IMR-90 (cell line): Measurements from ENCODE around the gene ANKRD11.

Source experiments
- BHLHE40 ChIP-seq: fragments of 150-350 bp; IDR thresholded peaks from 2 replicates; pipeline ENCODE4 v1.6.1; 2016; ENCODE audit warnings: mild to moderate bottlenecking, low read depth, low read length
- FOS ChIP-seq: fragments of 150-350 bp; IDR thresholded peaks from 2 replicates; pipeline ENCODE4 v1.6.1; 2016; ENCODE audit warnings: low read depth, low read length
- MAFK ChIP-seq: IDR thresholded peaks from 2 replicates; pipeline ENCODE4 v1.6.1; 2012; ENCODE audit warnings: low read depth, low read length, improper control_type of control experiment
- MAZ ChIP-seq: IDR thresholded peaks from 2 replicates; pipeline ENCODE4 v1.6.1; 2012; ENCODE audit warnings: low read depth, mild to moderate bottlenecking, low read length, improper control_type of control experiment, moderate library complexity, borderline replicate concordance
- MXI1 ChIP-seq: IDR thresholded peaks from 2 replicates; pipeline ENCODE4 v1.6.1; 2012; ENCODE audit warnings: low read depth, mild to moderate bottlenecking, low read length, moderate library complexity, borderline replicate concordance
- POLR2A ChIP-seq: IDR thresholded peaks from 2 replicates; pipeline ENCODE4 v1.6.1; 2012; ENCODE audit warnings: mild to moderate bottlenecking, low read depth, low read length
- RAD21 ChIP-seq: IDR thresholded peaks from 2 replicates; pipeline ENCODE4 v1.6.1; 2012; ENCODE audit warnings: low read length, improper control_type of control experiment
- SMC3 ChIP-seq: fragments of 150-350 bp; IDR thresholded peaks from 2 replicates; pipeline ENCODE4 v1.6.1; 2016; ENCODE audit warnings: low read depth, mild to moderate bottlenecking, antibody characterized with exemption, low read length, moderate library complexity
- TF ChIP-seq, protein P1 (sequence below): conservative IDR thresholded peaks from 2 replicates; pipeline ENCODE4 v1.5.1; 2012; ENCODE audit warnings: mild to moderate bottlenecking, low read depth, low read length, improper control_type of control experiment
- TF ChIP-seq, protein P2 (sequence below): fragments of 150-350 bp; IDR thresholded peaks from 2 replicates; pipeline ENCODE4 v1.6.1; 2017; ENCODE audit warnings: mild to moderate bottlenecking, antibody characterized with exemption, low read length, low read depth

DNA sequence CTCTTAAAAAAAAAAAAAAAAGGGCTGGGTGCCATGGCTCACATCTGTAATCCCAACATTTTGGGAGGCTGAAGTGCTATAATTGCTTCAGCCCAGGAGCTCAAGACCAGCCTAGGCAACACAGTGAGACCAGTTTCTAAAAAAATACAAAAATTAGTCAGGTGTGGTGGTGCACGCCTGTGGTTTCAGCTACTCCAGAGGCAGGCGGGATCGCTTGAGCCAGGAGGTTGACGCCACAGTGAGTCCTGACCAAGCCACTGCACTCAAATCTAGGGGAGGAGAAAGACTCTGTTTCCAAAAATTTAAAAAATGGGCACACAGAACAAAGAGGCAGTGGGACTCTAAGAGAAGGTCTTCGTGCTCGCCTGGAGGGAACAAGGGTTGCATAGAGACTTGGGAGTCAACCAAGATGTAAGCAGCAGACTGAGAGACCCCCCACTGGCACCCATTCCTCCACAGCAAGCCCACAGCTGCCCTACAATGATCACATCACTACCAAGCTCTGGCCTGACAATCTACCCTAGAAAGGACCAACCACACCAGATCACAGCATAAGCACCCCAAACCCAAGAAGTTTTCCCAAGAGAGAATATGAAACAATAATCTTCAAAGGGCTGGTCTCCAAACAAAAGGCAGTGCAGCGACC, 121.6 kb downstream of the ANKRD11 start:
- TF ChIP-seq, protein P1, sequence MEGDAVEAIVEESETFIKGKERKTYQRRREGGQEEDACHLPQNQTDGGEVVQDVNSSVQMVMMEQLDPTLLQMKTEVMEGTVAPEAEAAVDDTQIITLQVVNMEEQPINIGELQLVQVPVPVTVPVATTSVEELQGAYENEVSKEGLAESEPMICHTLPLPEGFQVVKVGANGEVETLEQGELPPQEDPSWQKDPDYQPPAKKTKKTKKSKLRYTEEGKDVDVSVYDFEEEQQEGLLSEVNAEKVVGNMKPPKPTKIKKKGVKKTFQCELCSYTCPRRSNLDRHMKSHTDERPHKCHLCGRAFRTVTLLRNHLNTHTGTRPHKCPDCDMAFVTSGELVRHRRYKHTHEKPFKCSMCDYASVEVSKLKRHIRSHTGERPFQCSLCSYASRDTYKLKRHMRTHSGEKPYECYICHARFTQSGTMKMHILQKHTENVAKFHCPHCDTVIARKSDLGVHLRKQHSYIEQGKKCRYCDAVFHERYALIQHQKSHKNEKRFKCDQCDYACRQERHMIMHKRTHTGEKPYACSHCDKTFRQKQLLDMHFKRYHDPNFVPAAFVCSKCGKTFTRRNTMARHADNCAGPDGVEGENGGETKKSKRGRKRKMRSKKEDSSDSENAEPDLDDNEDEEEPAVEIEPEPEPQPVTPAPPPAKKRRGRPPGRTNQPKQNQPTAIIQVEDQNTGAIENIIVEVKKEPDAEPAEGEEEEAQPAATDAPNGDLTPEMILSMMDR = no peak
- TF ChIP-seq MXI1 = no peak
- no peak for TF ChIP-seq MAZ
- TF ChIP-seq POLR2A = no peak
- no peak for TF ChIP-seq FOS
- TF ChIP-seq, protein P2, sequence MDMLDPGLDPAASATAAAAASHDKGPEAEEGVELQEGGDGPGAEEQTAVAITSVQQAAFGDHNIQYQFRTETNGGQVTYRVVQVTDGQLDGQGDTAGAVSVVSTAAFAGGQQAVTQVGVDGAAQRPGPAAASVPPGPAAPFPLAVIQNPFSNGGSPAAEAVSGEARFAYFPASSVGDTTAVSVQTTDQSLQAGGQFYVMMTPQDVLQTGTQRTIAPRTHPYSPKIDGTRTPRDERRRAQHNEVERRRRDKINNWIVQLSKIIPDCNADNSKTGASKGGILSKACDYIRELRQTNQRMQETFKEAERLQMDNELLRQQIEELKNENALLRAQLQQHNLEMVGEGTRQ = no peak
- no peak for TF ChIP-seq MAFK
- no peak for TF ChIP-seq SMC3
- no peak for TF ChIP-seq BHLHE40
- no peak for TF ChIP-seq RAD21
